GM23248 (cell line): ENCODE results near the gene KLHL24. TPM values are rescaled to one million over a fixed set of nuclear protein-coding genes. Genes with fewer than 3 reads are reported as not detected.

Source experiments
- DNase-seq: peaks from one replicate; pipeline ENCODE4 v3.0.0-alpha.2; 2015
- H2AFZ ChIP-seq: fragments of 200-600 bp; sonication (generic); 2 replicates; pipeline ENCODE4 v1.6.1; 2016; ENCODE audit warnings: antibody characterized with exemption
- H3F3A ChIP-seq: fragments of 200-600 bp; sonication (generic); 2 replicates; pipeline ENCODE4 v1.6.1; 2016; ENCODE audit warnings: mild to moderate bottlenecking, antibody characterized with exemption, mixed run types; ENCODE audit not compliant: insufficient read depth
- H3K27ac ChIP-seq: fragments of 200-600 bp; sonication (generic); 2 replicates; pipeline ENCODE4 v1.5.1; 2016; ENCODE audit warnings: mild to moderate bottlenecking
- H3K27me3 ChIP-seq: fragments of 200-600 bp; sonication (generic); replicated peaks from 2 replicates; pipeline ENCODE4 v1.6.1; 2016; ENCODE audit warnings: mild to moderate bottlenecking; ENCODE audit not compliant: insufficient read depth
- H3K36me3 ChIP-seq: fragments of 200-600 bp; sonication (generic); 2 replicates; pipeline ENCODE4 v1.6.1; 2016; ENCODE audit warnings: low read depth, mild to moderate bottlenecking
- H3K4me1 ChIP-seq: fragments of 200-600 bp; sonication (generic); 2 replicates; pipeline ENCODE4 v1.6.1; 2016; ENCODE audit warnings: mild to moderate bottlenecking; ENCODE audit not compliant: insufficient read depth
- H3K4me2 ChIP-seq: fragments of 200-600 bp; sonication (generic); one replicate; pipeline ENCODE4 v1.6.1; 2016; ENCODE audit warnings: mild to moderate bottlenecking; ENCODE audit not compliant: unreplicated experiment
- H3K4me3 ChIP-seq: fragments of 200-600 bp; sonication (generic); 2 replicates; pipeline ENCODE4 v1.5.1; 2016; ENCODE audit warnings: mild to moderate bottlenecking
- H3K79me2 ChIP-seq: fragments of 200-600 bp; sonication (generic); 2 replicates; pipeline ENCODE4 v1.6.1; 2016; ENCODE audit warnings: mild to moderate bottlenecking; ENCODE audit not compliant: insufficient read depth
- H3K9ac ChIP-seq: fragments of 200-600 bp; sonication (generic); 2 replicates; pipeline ENCODE4 v1.6.1; 2016; ENCODE audit warnings: mild to moderate bottlenecking
- H3K9me2 ChIP-seq: fragments of 200-600 bp; sonication (generic); 2 replicates; pipeline ENCODE4 v1.6.1; 2016; ENCODE audit warnings: mixed run types, mild to moderate bottlenecking, moderate library complexity; ENCODE audit not compliant: insufficient read depth
- H3K9me3 ChIP-seq: fragments of 200-600 bp; sonication (generic); one replicate; pipeline ENCODE4 v1.6.1; 2017; ENCODE audit warnings: low read depth
- H4K20me1 ChIP-seq: fragments of 200-600 bp; sonication (generic); 2 replicates; pipeline ENCODE4 v1.6.0; 2016; ENCODE audit not compliant: insufficient read depth
- EZH2 ChIP-seq: fragments of 200-600 bp; sonication (generic); IDR thresholded peaks from 2 replicates; pipeline ENCODE4 v1.6.1; 2018; ENCODE audit warnings: antibody characterized with exemption, mild to moderate bottlenecking; ENCODE audit not compliant: insufficient read depth, poor library complexity, severe bottlenecking
- EZH2phosphoT487 ChIP-seq: fragments of 200-600 bp; sonication (generic); IDR thresholded peaks from 2 replicates; pipeline ENCODE4 v1.6.1; 2018; ENCODE audit warnings: antibody characterized with exemption, moderate library complexity, mild to moderate bottlenecking, low read depth; ENCODE audit not compliant: insufficient read depth
- whole genome bisulfite sequencing, 2 experiments: methylation state at CpG; one replicate each; pipeline ENCODE4 v1.1.6; 2015 to 2017; ENCODE audit warnings: low lambda C conversion rate in 2 of 2, low coverage in 1 of 2; ENCODE audit errors: missing lambda C conversion rate in 2 of 2; 5-methylcytosine and 5-hydroxymethylcytosine counted together
- in situ Hi-C: fragments of 300-500 bp; cut with MboI; formaldehyde crosslinking; loops from 2 replicates; pipeline ENCODE4 v1.15.0; 2020
- polyA plus RNA-seq: library from polyadenylated mRNA; unstranded; fragments of >200 nt; fragmentation: Nextera tagmentation; extraction: Ambion mirVana; gene quantifications from 2 replicates; pipeline ENCODE4 v1.2.1, GENCODE V29; 2016
- total RNA-seq: library from RNA; depleted of rRNA; stranded (reverse); fragments of >200 nt; shearing (Covaris generic); gene quantifications from 2 replicates; pipeline ENCODE4 v1.2.3, GENCODE V29; 2014; rRNA removed

Gene KLHL24
- total RNA-seq (13.2 and 18.3 TPM in 2 replicates), polyA plus RNA-seq (10.1 and 11.7 TPM in 2 replicates)

- H3K9me3 ChIP-seq: no peaks in the 10 kb centered on the region
- H3K4me2 ChIP-seq: peak within 1 kb of the TSS; percentile 78
- peak; percentile 97 for DNase-seq
- no peaks in the 10 kb centered on the region for H3K36me3 ChIP-seq
- TF ChIP-seq EZH2phosphoT487: no peak
- TF ChIP-seq EZH2: no peak
- peak within 1 kb of the TSS; percentile 82 for H3K4me3 ChIP-seq
- peak within 1 kb of the TSS; percentile 91 for H3K9ac ChIP-seq
- H3F3A ChIP-seq: no peaks in the 10 kb centered on the region
- no peaks in the 10 kb centered on the region for H4K20me1 ChIP-seq
- 1 to 2% methylated on average over 58 to 61 of the region's 76 CpGs for WGBS, 2 experiments
- no peaks in the 10 kb centered on the region for H3K27me3 ChIP-seq
- H2AFZ ChIP-seq: peak within 1 kb of the TSS; percentile 99
- H3K79me2 ChIP-seq: peaks cover 36% of the 10 kb centered on the region
- H3K9me2 ChIP-seq: no peaks in the 10 kb centered on the region
- H3K4me1 ChIP-seq: peaks cover 5% of the 10 kb centered on the region; the same call in 1 of the 2 replicates
- H3K27ac ChIP-seq: peak within 1 kb of the TSS; percentile 86
- in situ Hi-C loops: no loop called here
Measured at GRCh38 chr3:183635431-183636220, at the start of gene KLHL24. KLHL24 (plus strand) TSS chr3:183635623; CDS start chr3:183650357, 14,734 bp downstream.

GRCh38 chr3:183586477-183586876, 48.9 kb upstream of the KLHL24 start:
- H2AFZ ChIP-seq: no peak overlapping the region
- no peaks in the 10 kb centered on the region for H3K9me3 ChIP-seq
- peaks cover 7% of the 10 kb centered on the region for H3K4me1 ChIP-seq
- H3K9ac ChIP-seq: no peak overlapping the region
- WGBS, 2 experiments: 44 to 52% methylated on average over 5 of the region's 5 CpGs
- no peaks in the 10 kb centered on the region for H4K20me1 ChIP-seq
- in situ Hi-C loops: no loop called here
- no peaks in the 10 kb centered on the region for H3K9me2 ChIP-seq
- no peak for DNase-seq
- no peaks in the 10 kb centered on the region for H3F3A ChIP-seq
- H3K27ac ChIP-seq: no peak overlapping the region
- H3K36me3 ChIP-seq: no peaks in the 10 kb centered on the region
- H3K4me3 ChIP-seq: no peak overlapping the region
- TF ChIP-seq EZH2: no peak
- TF ChIP-seq EZH2phosphoT487: no peak
- H3K4me2 ChIP-seq: no peak overlapping the region
- H3K79me2 ChIP-seq: no peaks in the 10 kb centered on the region
- H3K27me3 ChIP-seq: no peaks in the 10 kb centered on the region; the same call in none of the 2 replicates

- 57 to 68% methylated on average over 2 of the region's 2 CpGs for whole genome bisulfite sequencing, 2 experiments
- no peak overlapping the region for H3K4me2 ChIP-seq
- H3K36me3 ChIP-seq: no peaks in the 10 kb centered on the region
- no peak for DNase-seq
- TF ChIP-seq EZH2: no peak
- TF ChIP-seq EZH2phosphoT487: no peak
- H3K27me3 ChIP-seq: no peaks in the 10 kb centered on the region; the same call in 1 of the 2 replicates
- H3K9me2 ChIP-seq: no peaks in the 10 kb centered on the region
- in situ Hi-C loops: no loop called here
- no peak overlapping the region for H3K9ac ChIP-seq
- H3K9me3 ChIP-seq: no peaks in the 10 kb centered on the region
- no peak overlapping the region for H3K4me3 ChIP-seq
- peaks cover 7% of the 10 kb centered on the region for H3K4me1 ChIP-seq
- no peak overlapping the region for H3K27ac ChIP-seq
- H3K79me2 ChIP-seq: no peaks in the 10 kb centered on the region
- H2AFZ ChIP-seq: no peak overlapping the region
- H4K20me1 ChIP-seq: no peaks in the 10 kb centered on the region
- no peaks in the 10 kb centered on the region for H3F3A ChIP-seq
Measured at GRCh38 chr3:183587336-183587735, 48.1 kb upstream of the KLHL24 start.

GRCh38 chr3:183590442-183590841, 45.0 kb upstream of the KLHL24 start:
- Histone ChIP-seq H4K20me1 (no peaks in the 10 kb centered on the region), H3K27ac (no peak overlapping the region), H3K4me1 (no peaks in the 10 kb centered on the region), H3K4me3 (no peak overlapping the region), H3K4me2 (no peak overlapping the region), H3K27me3 (no peaks in the 10 kb centered on the region; the same call in 1 of the 2 replicates), H2AFZ (no peak overlapping the region), H3K9ac (no peak overlapping the region), H3K36me3 (no peaks in the 10 kb centered on the region), H3K9me2 (no peaks in the 10 kb centered on the region), H3K9me3 (no peaks in the 10 kb centered on the region), H3K79me2 (no peaks in the 10 kb centered on the region), H3F3A (no peaks in the 10 kb centered on the region)
- 82 to 83% methylated on average over 6 of the region's 6 CpGs for WGBS, 2 experiments
- no peak for DNase-seq
- in situ Hi-C loops: no loop called here
- no peak for TF ChIP-seq EZH2
- no peak for TF ChIP-seq EZH2phosphoT487
